Suprapubic skin (tissue), 4 donors: ENCODE results near the gene NDUFS5.

ENCODE experiments used
- CTCF ChIP-seq, 2 donors: fragments of 200-600 bp in 1 of 2; fragments of 450-650 bp in 1 of 2; sonication (generic) in 1 of 2; IDR thresholded peaks; one replicate each; pipeline ENCODE4 v1.5.1; 2016 to 2019; ENCODE audit warnings: antibody characterized with exemption in 2 of 2, mild to moderate bottlenecking in 1 of 2, moderate library complexity in 1 of 2
- POLR2A ChIP-seq, 2 donors: fragments of 450-650 bp; IDR thresholded peaks; one replicate each; pipeline ENCODE4 v1.6.1; 2017; ENCODE audit warnings: antibody characterized with exemption in 2 of 2, mild to moderate bottlenecking in 2 of 2, moderate library complexity in 2 of 2
- POLR2AphosphoS5 ChIP-seq, 3 donors: sonication (generic); formaldehyde crosslinking; IDR thresholded peaks; one replicate each; pipeline ENCODE4 v1.6.1; 2017; ENCODE audit warnings: antibody characterized with exemption in 3 of 3

GRCh38 chr1:39021426-39021825, 4.7 kb upstream of the NDUFS5 start:
- no peak for TF ChIP-seq POLR2A (IDR thresholded peaks at IDR 0.05)
- TF ChIP-seq CTCF (IDR thresholded peaks at IDR 0.05), result no peak
- no peak for TF ChIP-seq POLR2AphosphoS5 (IDR thresholded peaks at IDR 0.05)
